CD4-positive, alpha-beta T cell treated with Interleukin-2 at 100 ng/mL for 4 hours (primary cell): Measurements from ENCODE around the gene LRGUK.
"Not testable (repeated sequence)": the region's sequence is repeated elsewhere in the genome, so short reads cannot be mapped to it uniquely, and the experiment has no call there.

Experiments used
- DNase-seq: peaks from one replicate; pipeline ENCODE4 v3.0.0-alpha.2; 2020; ENCODE audit warnings: low spot score

Gene LRGUK

DNA sequence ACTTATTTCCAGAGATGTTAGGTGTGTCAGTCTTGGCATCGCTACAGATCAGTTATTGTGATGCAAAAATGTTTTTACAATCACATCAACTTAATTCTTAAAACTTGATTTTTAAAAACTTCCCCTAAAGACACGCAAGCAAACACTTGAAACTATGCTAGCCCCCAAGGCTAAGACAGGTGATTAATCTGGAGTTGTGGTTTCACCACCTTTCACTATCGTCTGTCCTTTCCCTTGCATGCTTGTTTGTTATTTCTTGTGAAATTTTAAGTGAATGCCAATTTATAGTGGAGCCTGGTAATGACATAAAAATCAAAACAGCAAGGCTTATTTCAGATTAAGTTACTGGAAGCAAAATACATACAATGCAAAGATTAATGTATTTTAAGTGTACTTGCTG, 119.2 kb downstream of the LRGUK start:
- DNase-seq, result no peak

DNA sequence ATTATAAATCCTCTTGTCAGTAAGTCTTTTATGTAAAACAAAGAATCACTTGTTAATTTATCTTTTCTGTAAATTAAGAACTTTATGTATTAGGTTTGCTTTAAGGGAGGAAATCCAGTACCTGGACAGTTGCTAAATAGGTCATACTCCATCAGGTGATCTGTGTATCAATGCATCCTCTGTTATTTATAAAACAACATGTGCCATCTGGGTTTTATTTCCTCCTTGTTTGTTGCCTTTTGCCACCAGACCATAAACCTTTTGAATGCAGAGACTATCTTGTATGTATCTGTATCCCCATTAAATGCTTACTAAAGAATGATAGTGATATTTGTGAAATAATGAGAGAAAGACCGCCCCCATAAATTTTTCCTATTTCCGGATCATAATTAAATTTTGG, 119.6 kb downstream of the LRGUK start:
- DNase-seq, result no peak

DNA sequence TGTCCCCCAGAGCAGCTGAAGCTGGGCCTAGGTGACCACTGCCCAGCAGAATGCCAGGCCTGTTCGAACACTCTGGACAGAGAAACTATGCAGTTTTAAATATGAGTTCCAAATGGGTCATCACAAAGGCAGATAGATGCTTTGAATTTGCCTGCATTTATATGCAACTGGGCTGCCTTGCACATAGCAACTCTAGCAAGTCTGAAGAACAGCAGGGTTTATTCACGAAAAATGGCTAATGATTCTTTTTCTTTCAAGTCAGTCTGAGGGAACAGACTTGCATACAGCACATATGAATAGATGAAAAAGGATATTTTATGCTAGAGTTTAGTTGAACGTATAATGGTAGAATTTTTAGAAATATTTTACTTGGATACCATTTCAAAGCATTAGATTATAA, 121.1 kb downstream of the LRGUK start:
- DNase-seq, result no peak

DNA sequence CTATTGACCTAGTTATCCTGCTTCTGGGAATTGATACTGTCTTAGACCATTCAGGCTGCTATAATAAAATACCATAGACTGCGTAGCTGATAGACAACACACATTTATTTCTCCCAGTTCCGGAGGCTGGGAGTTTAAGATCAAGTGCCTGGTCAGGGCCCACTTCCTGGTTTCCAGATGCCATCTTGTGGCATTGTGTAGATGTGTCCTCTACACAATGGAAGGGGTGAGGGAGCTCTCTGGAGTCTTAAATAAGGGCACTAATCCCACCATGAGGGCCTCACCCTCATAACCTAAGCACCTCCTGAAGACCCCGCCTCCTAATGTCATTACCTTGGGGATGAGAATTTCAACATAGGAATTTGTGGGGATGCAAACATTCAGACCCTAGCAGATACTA, 127.2 kb downstream of the LRGUK start:
- DNase-seq, result no peak

DNA sequence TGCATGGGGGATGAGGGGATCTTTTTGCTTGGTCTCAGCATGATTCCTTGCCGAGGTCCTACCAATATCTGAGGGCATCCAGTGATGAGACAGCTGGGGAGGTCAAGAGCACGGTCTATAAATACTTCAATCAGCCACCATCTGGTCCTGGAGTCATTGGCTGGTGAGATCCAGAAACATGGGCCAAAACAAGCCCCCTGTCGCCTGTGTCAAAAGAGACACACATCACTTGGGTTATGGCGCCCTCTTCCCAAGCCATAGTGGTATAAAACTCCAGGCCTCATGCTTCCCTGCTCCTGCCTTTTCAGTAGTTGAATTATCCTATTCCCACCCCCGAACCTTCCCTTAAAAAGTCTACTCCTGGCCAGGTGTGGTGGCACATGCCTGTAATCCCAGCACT, 128.7 kb downstream of the LRGUK start:
- no peak for DNase-seq

DNA sequence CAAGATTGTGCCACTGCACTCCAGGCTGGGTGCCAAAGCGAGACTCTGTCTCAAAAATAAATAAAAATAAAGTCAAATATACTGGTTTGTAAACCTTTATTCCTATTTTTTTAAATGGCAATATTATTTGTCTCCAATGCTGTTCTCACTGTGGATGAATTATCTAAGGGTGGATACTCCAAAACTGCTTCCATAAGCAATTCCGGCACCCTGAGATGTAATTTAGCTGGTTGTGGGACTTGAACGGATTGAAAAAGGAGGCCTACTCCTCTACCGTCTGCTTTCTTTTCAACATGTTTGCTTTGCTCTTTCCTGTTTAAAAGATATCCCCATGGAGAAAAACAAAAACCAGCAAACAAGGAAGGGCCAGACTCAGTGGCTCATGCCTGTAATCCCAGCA, 135.2 kb downstream of the LRGUK start:
- DNase-seq, result no peak

DNA sequence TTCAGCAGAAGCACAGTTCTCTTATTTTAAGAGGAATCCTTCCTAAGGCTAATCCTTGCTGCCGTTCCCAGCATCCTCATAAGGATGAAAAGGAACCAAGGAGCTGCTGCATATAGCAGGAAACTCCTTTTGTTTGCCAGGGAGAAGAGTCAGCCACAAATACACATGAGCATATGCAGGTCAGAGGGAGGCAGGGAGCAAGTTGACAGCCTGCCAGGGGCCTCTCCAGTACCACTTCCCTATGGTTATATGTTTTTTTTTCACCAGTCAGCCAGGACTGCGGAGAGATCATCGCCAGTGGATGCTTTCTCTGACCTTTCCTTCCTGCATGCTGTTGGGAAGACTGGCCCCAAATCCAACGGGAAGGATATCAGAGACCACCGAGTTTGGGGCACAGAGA, 149.8 kb downstream of the LRGUK start:
- DNase-seq, result no peak

DNA sequence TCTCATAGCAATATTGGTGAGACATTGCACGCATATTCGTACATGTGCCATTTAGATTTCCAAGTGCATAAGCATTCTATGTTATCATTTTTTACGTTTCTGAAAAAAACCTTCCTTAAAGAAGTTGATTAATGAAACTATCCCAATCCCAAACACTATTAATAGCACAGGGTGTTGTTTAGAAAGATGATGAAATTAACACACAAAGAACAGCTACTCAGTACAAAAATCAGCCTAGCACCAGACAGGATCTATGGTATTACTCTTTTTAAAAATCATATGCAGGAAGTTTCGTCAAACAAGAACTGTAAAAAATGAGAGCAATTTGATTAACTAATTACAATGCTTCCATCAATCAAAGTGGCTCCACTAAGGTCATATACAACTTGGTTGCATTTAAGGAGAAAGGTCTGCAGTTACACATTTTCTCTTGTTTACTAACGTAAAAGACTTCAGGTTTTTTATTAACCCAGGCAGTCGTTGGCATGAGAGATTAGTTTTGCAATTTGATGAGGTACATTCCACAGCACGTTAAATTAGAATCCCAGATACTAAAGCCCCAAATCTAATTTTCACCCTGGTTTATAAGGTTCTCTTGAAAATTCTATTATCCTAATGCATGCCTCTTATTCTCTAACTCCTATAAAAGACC, 151.5 kb downstream of the LRGUK start:
- DNase-seq, result no peak

GRCh38 chr7:134279336-134279735, 152.2 kb downstream of the LRGUK start:
- DNase-seq, result no peak

DNA sequence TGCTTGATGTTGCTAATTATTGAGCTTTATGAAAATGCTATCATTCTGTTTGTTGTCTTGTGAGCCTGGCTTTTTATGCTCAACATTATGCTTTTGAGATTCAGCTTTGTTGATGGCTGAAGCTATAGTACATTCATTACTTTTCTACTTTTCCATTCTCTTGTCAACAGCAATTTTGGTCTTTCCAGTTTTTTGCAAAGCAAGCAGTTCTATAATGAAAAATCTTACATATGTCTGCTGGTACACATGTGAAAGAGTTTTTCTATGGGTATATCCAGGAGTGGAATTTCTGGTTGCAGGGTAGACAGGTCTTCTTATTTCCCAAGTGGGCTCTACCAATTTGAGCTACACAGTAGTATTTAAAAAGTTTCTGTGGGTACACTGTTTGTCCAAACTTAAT, 152.8 kb downstream of the LRGUK start:
- no peak for DNase-seq

GRCh38 chr7:134280508-134280907, 153.4 kb downstream of the LRGUK start:
- no peak for DNase-seq

- DNase-seq, result no peak
These were observed 156.9 kb downstream of the LRGUK start for GRCh38 chr7:134284011-134284410.

GRCh38 chr7:134284952-134285351, 157.8 kb downstream of the LRGUK start:
- no peak for DNase-seq

DNA sequence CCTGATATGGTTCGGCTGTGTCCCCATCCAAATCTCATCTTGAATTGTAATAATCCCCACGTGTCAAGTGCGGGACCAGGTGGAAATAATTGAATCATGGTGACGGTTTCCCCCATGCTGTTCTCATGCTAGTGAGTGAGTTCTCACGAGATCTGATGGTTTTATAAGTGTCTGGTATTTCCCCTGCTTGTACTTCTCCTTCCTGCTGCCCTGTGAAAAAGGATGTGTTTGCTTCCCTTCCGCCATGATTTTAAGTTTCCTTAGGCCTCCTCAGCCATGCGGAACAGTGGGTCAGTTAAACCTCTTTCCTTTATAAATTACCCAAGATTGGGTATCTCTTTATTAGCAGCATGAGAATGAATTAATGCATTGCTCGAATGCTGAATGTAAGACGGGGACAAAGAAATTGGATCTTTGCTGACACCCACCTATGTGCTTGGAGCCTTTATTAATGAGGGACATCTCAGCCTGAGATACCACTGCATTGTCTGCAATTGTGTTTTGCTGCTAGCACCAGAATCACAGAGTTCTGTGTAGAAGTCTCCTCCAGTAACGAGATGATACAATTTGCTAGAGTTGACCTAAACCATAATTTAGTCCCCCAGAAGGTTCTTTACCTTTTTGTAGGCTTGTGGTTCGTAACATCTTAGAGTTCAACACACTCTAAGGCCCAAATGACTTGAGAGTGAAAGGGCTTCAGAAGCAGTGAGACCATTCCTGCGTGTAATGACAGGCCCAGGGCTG, 160.9 kb downstream of the LRGUK start:
- DNase-seq, result no peak

DNA sequence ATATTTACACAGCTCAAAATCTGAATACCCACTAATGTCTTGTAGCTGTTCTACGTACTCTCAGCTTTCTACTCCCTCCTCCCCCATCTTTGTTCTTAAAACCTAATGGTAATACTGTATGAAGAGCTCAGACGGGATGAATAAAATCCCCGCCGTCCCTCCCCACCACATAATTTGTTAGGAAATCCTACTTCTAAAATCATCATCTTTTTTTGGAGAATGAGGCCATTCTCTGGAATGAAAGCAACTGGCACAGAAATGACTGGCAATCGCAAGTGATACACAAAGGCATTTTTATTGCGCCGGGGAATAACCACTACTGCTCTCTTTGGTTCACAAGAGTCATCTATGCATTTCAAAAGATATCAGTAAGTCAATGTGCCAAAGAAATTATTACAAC, 162.3 kb downstream of the LRGUK start:
- no peak for DNase-seq

- DNase-seq, result no peak
These were observed 162.7 kb downstream of the LRGUK start for GRCh38 chr7:134289841-134290240.

DNA sequence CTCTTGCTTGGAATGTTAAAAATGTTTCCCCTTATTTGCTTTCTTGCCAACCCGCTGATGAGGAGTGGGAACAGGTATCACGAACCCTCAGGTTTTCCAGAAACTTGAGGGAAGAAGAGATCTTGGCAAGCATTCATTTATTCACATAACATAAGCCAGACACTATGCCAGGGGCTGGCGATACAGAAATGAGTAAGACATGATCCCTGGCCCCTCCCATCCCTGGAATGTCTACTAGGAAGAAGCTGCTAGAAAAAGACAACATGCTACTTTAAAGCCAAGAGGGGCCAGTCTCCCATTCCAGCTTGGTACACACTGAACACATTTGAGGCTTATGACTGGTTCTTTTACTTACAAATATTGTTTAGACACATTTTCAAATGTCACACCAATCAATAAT, 163.1 kb downstream of the LRGUK start:
- no peak for DNase-seq

- DNase-seq, result no peak
These were observed 166.0 kb downstream of the LRGUK start for GRCh38 chr7:134293002-134293740.

DNA sequence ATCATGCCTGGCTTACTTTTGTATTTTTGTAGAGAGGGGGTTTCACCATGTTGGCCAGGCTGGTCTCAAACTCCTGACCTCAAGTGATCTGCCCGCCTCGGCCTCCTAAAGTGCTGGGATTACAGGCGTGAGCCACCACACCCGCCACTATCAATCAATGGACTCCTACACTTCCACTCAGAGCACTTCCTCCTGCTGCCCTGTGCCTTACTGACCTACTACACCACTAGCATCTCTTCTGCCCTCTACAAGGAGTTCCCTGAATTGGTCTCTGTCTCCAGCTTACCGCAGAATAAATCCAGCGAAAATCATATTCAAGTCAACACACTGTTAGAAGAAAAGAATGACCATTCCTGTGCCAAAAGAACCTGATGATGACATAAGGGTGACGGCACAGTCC, 168.8 kb downstream of the LRGUK start:
- not testable (repeated sequence) for DNase-seq

DNA sequence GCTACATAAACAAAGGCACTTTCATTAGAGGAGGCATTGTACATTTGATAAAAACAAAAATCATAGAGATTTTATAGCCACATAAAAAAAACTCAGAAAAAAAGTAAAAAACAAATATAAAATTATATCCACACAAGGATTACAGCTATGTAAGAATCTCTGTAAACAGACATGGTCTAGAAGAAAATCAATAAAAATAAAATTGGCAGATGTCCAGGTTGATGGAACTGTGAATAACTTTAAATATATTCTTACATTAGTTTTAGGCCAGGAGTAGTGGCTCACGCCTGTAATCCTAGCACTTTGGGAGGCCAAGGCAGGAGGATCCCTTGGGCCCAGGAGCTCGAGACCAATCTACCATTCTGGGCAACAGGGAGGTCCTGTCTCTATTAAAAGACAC, 170.3 kb downstream of the LRGUK start:
- DNase-seq, result no peak

- DNase-seq, result no peak
These were observed 172.0 kb downstream of the LRGUK start for GRCh38 chr7:134298902-134299683.

- DNase-seq, result no peak
These were observed 173.8 kb downstream of the LRGUK start for GRCh38 chr7:134300988-134301387.

- no peak for DNase-seq
These were observed 174.5 kb downstream of the LRGUK start for GRCh38 chr7:134301592-134301991.
